K562 (cell line): ENCODE measurements around the gene HDAC3. TPM values are rescaled to one million over a fixed set of nuclear protein-coding genes. Genes with fewer than 3 reads are reported as not detected.

ENCODE experiments used
- ATAC-seq: fragments of 200-7000 bp; cut with Tn5 transposase; 3 replicates; pipeline ENCODE4 v1.9.1; 2020; ENCODE audit warnings: moderate library complexity
- BruUV-seq: library from RNA; stranded (reverse); fragments of 400-500 nt; replicated peaks from 2 replicates; lab custom pipeline; 2021; lab: Mats Ljungman, UMichigan
- CTCF ChIA-PET: fragments of 300-600 bp; formaldehyde crosslinking; extraction: SDS; loops from one replicate; lab custom pipeline; 2021; ENCODE audit warnings: low intra/inter-chr PET ratio; lab: Yijun Ruan, JAX
- POLR2A ChIA-PET: fragments of 300-600, 350-650 bp; sonication (Branson Sonifier 250); formaldehyde crosslinking; extraction: SDS; loops from one replicate; lab custom pipeline; 2021; ENCODE audit warnings: antibody characterized with exemption, inconsistent platforms; lab: Yijun Ruan, JAX
- DNase-seq, 4 experiments: peaks; one replicate each; pipeline versions ENCODE4 v3.0.0 to v3.0.0-alpha.2; 2011 to 2018; ENCODE audit warnings: low spot score in 3 of 4, mixed read lengths in 3 of 4; ENCODE audit errors: extremely low read depth in 1 of 4
- FAIRE-seq: peaks from 2 replicates; lab custom pipeline; 2011; peaks lifted over from hg19 to GRCh38; lab: Jason Lieb, UNC
- H2AFZ ChIP-seq: 2 replicates; pipeline ENCODE4 v1.6.0; 2011; ENCODE audit warnings: low read depth, low read length, control low read depth, inconsistent platforms
- H3K27ac ChIP-seq: fragments of 200-600 bp; 3 replicates; pipeline ENCODE4 v1.8.0; 2011; ENCODE audit warnings: low read depth, mild to moderate bottlenecking, control low read depth, inconsistent platforms, low read length, moderate library complexity, mixed read lengths; ENCODE audit errors: extremely low read depth
- H3K27me3 ChIP-seq, 2 experiments: fragments of 300-600 bp in 1 of 2; 2 replicates in 1 of 2; 3 replicates in 1 of 2; pipeline versions ENCODE4 v1.6.0 to v1.8.0; 2011; ENCODE audit warnings: inconsistent platforms in 2 of 2, low read length in 2 of 2, mild to moderate bottlenecking in 1 of 2, mixed read lengths in 1 of 2, moderate library complexity in 1 of 2; ENCODE audit not compliant: control insufficient read depth in 2 of 2, insufficient read depth in 2 of 2
- H3K36me3 ChIP-seq: fragments of 300-600 bp; 3 replicates; pipeline ENCODE4 v1.8.0; 2011; ENCODE audit warnings: mild to moderate bottlenecking, low read length, inconsistent platforms; ENCODE audit not compliant: control insufficient read depth, insufficient read depth
- H3K4me1 ChIP-seq, 2 experiments: fragments of 200-600 bp in 1 of 2; replicated peaks in 1 of 2; 2 replicates in 1 of 2; 3 replicates in 1 of 2; pipeline versions ENCODE4 v1.5.1 to v1.8.0; 2011; ENCODE audit warnings: inconsistent platforms in 2 of 2, low read length in 2 of 2, mild to moderate bottlenecking in 1 of 2, mixed read lengths in 1 of 2, moderate library complexity in 1 of 2; ENCODE audit not compliant: control insufficient read depth in 2 of 2, insufficient read depth in 2 of 2
- H3K4me2 ChIP-seq: 2 replicates; pipeline ENCODE4 v1.6.1; 2011; ENCODE audit warnings: low read length, control low read depth, inconsistent platforms, mixed read lengths; ENCODE audit not compliant: insufficient read depth
- H3K4me3 ChIP-seq: fragments of 200-600 bp; sonication (generic), shearing (Covaris generic); 2 replicates; pipeline ENCODE4 v1.5.1; 2016; ENCODE audit warnings: control low read depth, inconsistent platforms
- H3K79me2 ChIP-seq: fragments of 200-600 bp; 3 replicates; pipeline ENCODE4 v1.8.0; 2011; ENCODE audit warnings: low read length, inconsistent platforms; ENCODE audit not compliant: control insufficient read depth, insufficient read depth
- H3K9ac ChIP-seq, 2 experiments: 2 replicates each; pipeline versions ENCODE4 v1.6.0 to v1.6.1; 2011; ENCODE audit warnings: low read depth in 2 of 2, low read length in 2 of 2, control low read depth in 1 of 2, inconsistent platforms in 1 of 2, mild to moderate bottlenecking in 1 of 2, mixed read lengths in 1 of 2; ENCODE audit not compliant: insufficient read depth in 1 of 2
- H3K9me1 ChIP-seq: one replicate; pipeline ENCODE4 v1.6.0; 2011; ENCODE audit warnings: inconsistent platforms, mild to moderate bottlenecking, low read length, moderate library complexity; ENCODE audit not compliant: control insufficient read depth, insufficient read depth
- H3K9me3 ChIP-seq: replicated peaks from 2 replicates; pipeline ENCODE4 v1.5.1; 2011; ENCODE audit warnings: low read depth, low read length, inconsistent platforms; ENCODE audit not compliant: control insufficient read depth, insufficient read depth
- H4K20me1 ChIP-seq: replicated peaks from 2 replicates; pipeline ENCODE4 v1.6.1; 2011; ENCODE audit warnings: low read length, inconsistent platforms, mixed read lengths; ENCODE audit not compliant: control insufficient read depth, insufficient read depth
- ARID2 ChIP-seq: fragments of 450-650 bp; IDR thresholded peaks from 2 replicates; pipeline ENCODE4 v1.6.1; 2017; ENCODE audit warnings: antibody characterized with exemption, mild to moderate bottlenecking
- CHAMP1 ChIP-seq: fragments of 450-650 bp; IDR thresholded peaks from 2 replicates; pipeline ENCODE4 v1.6.1; 2016; ENCODE audit warnings: mild to moderate bottlenecking
- FOXK1 ChIP-seq: sonication (generic); formaldehyde crosslinking; IDR thresholded peaks from 2 replicates; pipeline ENCODE4 v1.8.0; 2022; ENCODE audit warnings: missing genetic modification reagents, mild to moderate bottlenecking, borderline replicate concordance
- GTF2E2 ChIP-seq: fragments of 200-800 bp; sonication (Bioruptor generic); IDR thresholded peaks from 2 replicates; pipeline ENCODE4 v1.6.1; 2016; ENCODE audit warnings: missing genetic modification characterization, missing compliant biosample characterization
- LEF1 ChIP-seq: fragments of 450-650 bp; IDR thresholded peaks from 2 replicates; pipeline ENCODE4 v1.6.1; 2016; ENCODE audit warnings: mild to moderate bottlenecking
- NFIC ChIP-seq: fragments of 450-650 bp; IDR thresholded peaks from 2 replicates; pipeline ENCODE4 v1.6.1; 2017; ENCODE audit warnings: mild to moderate bottlenecking, inconsistent platforms
- RBM25 ChIP-seq: fragments of 200-400 bp; formaldehyde crosslinking; IDR thresholded peaks from 2 replicates; pipeline ENCODE4 v1.6.1; 2018; ENCODE audit warnings: low read length, low read depth, moderate library complexity; ENCODE audit not compliant: severe bottlenecking
- SAP30 ChIP-seq: fragments of 200-600 bp; sonication (generic); IDR thresholded peaks from 2 replicates; pipeline ENCODE4 v1.6.1; 2012; ENCODE audit warnings: borderline replicate concordance, low read depth, mild to moderate bottlenecking, moderate library complexity, low read length, control low read depth, inconsistent platforms; ENCODE audit not compliant: insufficient read depth, poor library complexity, severe bottlenecking
- SP1 ChIP-seq: sonication (generic); formaldehyde crosslinking; IDR thresholded peaks from 2 replicates; pipeline ENCODE4 v1.8.1; 2022; ENCODE audit warnings: mild to moderate bottlenecking, missing genetic modification reagents
- TEAD4 ChIP-seq, 2 experiments: sonication (generic) in 1 of 2; formaldehyde crosslinking in 1 of 2; IDR thresholded peaks; 2 replicates each; pipeline versions ENCODE4 v1.6.1 to v1.8.0; 2012 to 2022; ENCODE audit warnings: borderline replicate concordance in 1 of 2, inconsistent platforms in 1 of 2, low read length in 1 of 2, mild to moderate bottlenecking in 1 of 2, missing genetic modification reagents in 1 of 2
- TFAP4 ChIP-seq: sonication (generic); formaldehyde crosslinking; IDR thresholded peaks from 2 replicates; pipeline ENCODE4 v1.8.0; 2022; ENCODE audit warnings: missing genetic modification reagents, mild to moderate bottlenecking, moderate library complexity, borderline replicate concordance
- XRCC3 ChIP-seq: fragments of 450-650 bp; IDR thresholded peaks from 2 replicates; pipeline ENCODE4 v1.6.1; 2017; ENCODE audit warnings: mild to moderate bottlenecking, moderate library complexity
- ZKSCAN8 ChIP-seq: fragments of 200-800 bp; sonication (Bioruptor generic); IDR thresholded peaks from 2 replicates; pipeline ENCODE4 v1.6.1; 2016; ENCODE audit warnings: missing genetic modification characterization, missing compliant biosample characterization
- ZNF354B ChIP-seq: fragments of 250-450 bp; sonication (Bioruptor Pico); IDR thresholded peaks from 2 replicates; pipeline ENCODE4 v1.4.0; 2020
- ZNF449 ChIP-seq: fragments of 250-450 bp; sonication (Bioruptor Pico); IDR thresholded peaks from 2 replicates; pipeline ENCODE4 v1.8.0; 2022; ENCODE audit warnings: moderate library complexity, mild to moderate bottlenecking, inconsistent platforms
- ZNF583 ChIP-seq: fragments of 250-450 bp; sonication (Bioruptor Pico); IDR thresholded peaks from 2 replicates; pipeline ENCODE4 v1.4.0; 2020
- ZNF699 ChIP-seq: fragments of 250-450 bp; sonication (Bioruptor Pico); IDR thresholded peaks from 2 replicates; pipeline ENCODE4 v1.8.0; 2021; ENCODE audit warnings: mild to moderate bottlenecking, moderate library complexity; ENCODE audit not compliant: insufficient replicate concordance
- WGBS: fragments of 100-300 bp; shearing (Covaris generic); methylation state at CpG from one replicate; pipeline ENCODE4 v1.1.6; 2016; ENCODE audit warnings: low coverage, mixed read lengths; ENCODE audit not compliant: insufficient coverage; ENCODE audit errors: missing lambda C conversion rate; 5-methylcytosine and 5-hydroxymethylcytosine counted together
- in situ Hi-C: fragments of 300-500 bp; cut with MboI; formaldehyde crosslinking; loops from 4 replicates; pipeline ENCODE4 v1.15.0; 2018; ENCODE audit warnings: inconsistent platforms, mixed read lengths
- intact Hi-C: fragments of 100-400 bp; cut with micrococcal nuclease; formaldehyde crosslinking; loops from 2 replicates; pipeline ENCODE4 v1.14.2; 2022
- polyA plus RNA-seq, 8 experiments: library from polyadenylated mRNA; depleted of rRNA in 4 of 8; stranded (reverse) in 5 of 8; unstranded in 3 of 8; fragments of >200 nt; fragmentation: Nextera tagmentation in 2 of 8; fragmentation: Illumina TruSeq in 1 of 8; extraction: Ambion mirVana in 2 of 8; extraction: Trizol in 1 of 8; gene quantifications; 2 replicates each; pipeline versions ENCODE4 v1.2.1 to v1.2.3, GENCODE V29; 2011 to 2014; ENCODE audit warnings: inconsistent platforms in 1 of 8, missing spikeins in 1 of 8
- total RNA-seq, 7 experiments: library from RNA; depleted of rRNA in 6 of 7; stranded (reverse); fragments of >200 nt in 6 of 7; fragmentation: Illumina TruSeq in 2 of 7; extraction: Trizol in 2 of 7; gene quantifications; 2 replicates each; pipeline versions ENCODE4 v1.2.1 to v1.2.3, GENCODE V29; 2011 to 2021; ENCODE audit warnings: low replicate concordance in 1 of 7

The HDAC3 gene
- total and polyA plus RNA-seq, 9 of the 15 experiments (the other 6 are each of a cell fraction or from before 2014, with no cell fraction given): 89.7 to 191 (median 119) TPM

- BruUV-seq: no TSS peak
- WGBS: under 1% methylated on average over 39 of the region's 63 CpGs
- in situ Hi-C loops (loop anchor here (5.0 kb wide), 1 partner anchor 45 kb away; no protein-coding TSS in a partner anchor), intact Hi-C loops (loop anchor here (5.0 kb wide), 1 partner anchor 45 kb away; no protein-coding TSS in a partner anchor)
- CTCF ChIA-PET: no interaction called here
- Histone ChIP-seq H3K9ac (peak overlapping the region; percentile 88 to 95), H4K20me1 (peaks cover 12% of the 10 kb centered on the region; the same call in 1 of the 2 replicates), H3K9me3 (no peaks in the 10 kb centered on the region), H2AFZ (peak overlapping the region; percentile 89), H3K79me2 (peaks cover 65% of the 10 kb centered on the region), H3K27me3 (no peaks in the 10 kb centered on the region), H3K9me1 (peaks cover 5% of the 10 kb centered on the region), H3K36me3 (peaks cover 59% of the 10 kb centered on the region), H3K4me1 (peaks cover 49 to 52% of the 10 kb centered on the region in 2 experiments), H3K4me3 (peak overlapping the region; percentile 91), H3K27ac (peak overlapping the region; percentile 84), H3K4me2 (peak overlapping the region; percentile 100)
- FAIRE-seq (no peak), ATAC-seq (peak; percentile 61), DNase-seq (peak; percentile 57 to 68 (median 64))
- POLR2A ChIA-PET: interaction anchor here (0.5 to 2.2 kb wide), 16 partner anchors 10 to 372 kb away, joined by 3 to 13 read pairs (median 4); partner anchors contain the start of genes DIAPH1 and FCHSD1
- TF ChIP-seq TEAD4 (IDR thresholded peaks at IDR 0.05; ENCODE audit: low read length) (no peak), TEAD4 (CRISPR knock-in tag; IDR thresholded peaks at IDR 0.05; ENCODE audit: borderline replicate concordance) (no peak), FOXK1 (peak; percentile 52; the same call in 1 of the 2 replicates), CHAMP1 (no peak), ZNF449 (CRISPR knock-in tag) (no peak), RBM25 (no peak), ZNF583 (CRISPR knock-in tag) (no peak), ZNF354B (CRISPR knock-in tag) (no peak), GTF2E2 (tag) (no peak), NFIC (no peak; the same call in 1 of the 2 replicates), SAP30 (peak; percentile 8), ZNF699 (CRISPR knock-in tag) (no peak), LEF1 (no peak), ZKSCAN8 (CRISPR knock-in tag) (no peak), TFAP4 (CRISPR knock-in tag) (peak; percentile 6; the same call in 1 of the 2 replicates), XRCC3 (no peak), ARID2 (no peak), SP1 (0 out of 2 replicates have a peak, but pooled peaks have one; percentile 54)
Measured at GRCh38 chr5:141637123-141637766, 596 bp upstream of the HDAC3 start.
